NCI-H1048 (cell line): ENCODE data around the gene GGA1.

Experiments
- DNase-seq: peaks from one replicate; lab custom pipeline; 2025; lab: John Stamatoyannopoulos, UW

GGA1 gene, protein sequence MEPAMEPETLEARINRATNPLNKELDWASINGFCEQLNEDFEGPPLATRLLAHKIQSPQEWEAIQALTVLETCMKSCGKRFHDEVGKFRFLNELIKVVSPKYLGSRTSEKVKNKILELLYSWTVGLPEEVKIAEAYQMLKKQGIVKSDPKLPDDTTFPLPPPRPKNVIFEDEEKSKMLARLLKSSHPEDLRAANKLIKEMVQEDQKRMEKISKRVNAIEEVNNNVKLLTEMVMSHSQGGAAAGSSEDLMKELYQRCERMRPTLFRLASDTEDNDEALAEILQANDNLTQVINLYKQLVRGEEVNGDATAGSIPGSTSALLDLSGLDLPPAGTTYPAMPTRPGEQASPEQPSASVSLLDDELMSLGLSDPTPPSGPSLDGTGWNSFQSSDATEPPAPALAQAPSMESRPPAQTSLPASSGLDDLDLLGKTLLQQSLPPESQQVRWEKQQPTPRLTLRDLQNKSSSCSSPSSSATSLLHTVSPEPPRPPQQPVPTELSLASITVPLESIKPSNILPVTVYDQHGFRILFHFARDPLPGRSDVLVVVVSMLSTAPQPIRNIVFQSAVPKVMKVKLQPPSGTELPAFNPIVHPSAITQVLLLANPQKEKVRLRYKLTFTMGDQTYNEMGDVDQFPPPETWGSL

DNA sequence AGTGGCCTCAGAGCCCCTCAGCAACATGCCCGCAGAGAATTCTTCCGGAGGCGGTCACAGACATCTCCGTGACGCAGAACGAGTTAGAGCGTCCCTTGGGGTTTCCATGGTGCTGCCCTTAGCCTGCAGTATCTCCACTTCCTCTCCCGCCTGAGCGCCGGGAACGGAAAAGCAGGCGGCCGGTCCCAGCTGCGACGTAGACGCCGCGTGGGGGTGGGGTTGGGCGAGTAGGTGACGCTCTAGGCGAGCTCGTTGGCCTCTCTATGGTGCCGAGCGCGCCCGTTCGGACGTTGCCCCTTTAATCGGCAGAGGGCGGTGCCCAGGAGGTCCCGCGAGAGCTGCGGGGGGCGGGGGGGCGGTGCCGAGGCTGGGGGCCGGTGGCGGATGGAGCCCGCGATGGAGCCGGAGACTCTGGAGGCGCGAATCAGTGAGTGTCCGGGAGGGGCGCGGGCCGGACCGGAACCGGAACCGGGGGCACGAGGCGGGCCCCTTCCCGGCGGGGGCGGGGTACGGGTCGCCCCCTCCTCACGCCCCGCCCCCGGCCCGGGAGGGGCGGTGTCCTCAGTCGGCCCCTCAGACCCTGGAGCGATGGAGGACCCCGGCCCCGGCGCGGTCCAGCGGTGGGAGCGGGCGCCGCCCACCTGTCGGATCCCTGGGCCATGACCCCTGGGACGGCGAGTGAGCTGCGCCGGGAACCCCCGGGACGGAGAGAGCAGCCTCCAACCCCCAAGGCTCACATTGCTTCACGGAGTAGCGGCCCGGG, at the start of gene GGA1:
Gene GGA1 (plus strand): TSS at position 358 of the 763 bp plus-strand sequence. CDS start 27 bp downstream, at position 385.
- peak; percentile 87 for DNase-seq

DNA sequence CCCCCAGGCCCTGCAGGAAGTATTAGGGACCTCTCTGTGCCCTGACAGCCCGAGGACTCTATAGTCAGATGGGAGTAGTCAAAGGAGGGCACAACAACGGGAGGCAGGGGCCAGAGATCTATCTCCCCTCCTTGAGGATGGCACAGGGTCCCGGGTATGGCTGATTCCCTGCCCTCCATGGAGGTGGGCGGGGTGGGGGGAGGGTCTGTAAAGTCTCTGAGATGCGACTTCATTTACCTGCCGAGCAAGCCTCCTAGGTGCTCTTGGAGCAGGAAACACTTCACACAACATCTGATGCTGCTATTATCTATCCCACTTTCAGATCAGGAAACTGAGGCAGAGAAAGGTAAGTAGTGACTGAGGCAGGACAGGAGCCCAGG, 49.1 kb upstream of the GGA1 start:
- DNase-seq, result no peak

DNA sequence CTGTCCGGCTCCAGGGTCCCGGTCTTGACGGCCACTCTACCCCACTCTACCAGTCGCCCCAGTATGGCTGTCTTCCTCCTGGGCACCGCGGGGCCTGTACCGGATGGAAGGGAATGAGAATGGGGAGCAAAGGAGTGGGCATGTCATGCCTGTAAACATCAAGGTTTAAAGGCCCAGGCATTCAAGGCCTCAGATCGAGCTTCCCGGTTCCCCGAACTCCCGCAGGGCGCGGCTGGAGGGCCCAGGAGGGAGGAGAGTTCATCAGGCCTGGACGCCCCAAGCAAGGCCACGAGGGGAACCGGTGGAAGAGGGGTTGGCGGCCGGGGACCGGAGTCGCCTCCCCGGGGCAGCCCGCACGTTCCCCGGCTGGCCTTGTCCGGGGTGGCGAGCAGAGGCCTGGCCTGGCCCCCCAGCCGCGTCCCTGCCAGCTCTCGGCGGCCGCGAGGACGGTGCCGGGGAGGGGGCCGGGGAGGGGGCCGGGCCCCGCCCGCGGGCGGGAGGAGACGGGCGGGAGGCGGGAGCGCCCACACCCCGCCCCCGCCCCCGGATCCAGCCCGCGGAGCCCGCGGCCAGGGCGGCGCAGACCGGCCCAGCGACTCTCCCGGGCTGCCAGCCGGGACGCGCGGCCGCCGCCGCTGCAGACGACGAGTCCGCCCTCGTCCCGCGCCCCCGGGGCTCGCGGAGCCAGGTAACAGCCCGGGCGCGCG, 48.6 kb upstream of the GGA1 start, which contains the start of gene CDC42EP1:
Gene CDC42EP1 (plus strand): TSS at position 580 of the 707 bp plus-strand sequence. CDS start 5,870 bp downstream, outside the sequence.
- DNase-seq, result no peak

DNA sequence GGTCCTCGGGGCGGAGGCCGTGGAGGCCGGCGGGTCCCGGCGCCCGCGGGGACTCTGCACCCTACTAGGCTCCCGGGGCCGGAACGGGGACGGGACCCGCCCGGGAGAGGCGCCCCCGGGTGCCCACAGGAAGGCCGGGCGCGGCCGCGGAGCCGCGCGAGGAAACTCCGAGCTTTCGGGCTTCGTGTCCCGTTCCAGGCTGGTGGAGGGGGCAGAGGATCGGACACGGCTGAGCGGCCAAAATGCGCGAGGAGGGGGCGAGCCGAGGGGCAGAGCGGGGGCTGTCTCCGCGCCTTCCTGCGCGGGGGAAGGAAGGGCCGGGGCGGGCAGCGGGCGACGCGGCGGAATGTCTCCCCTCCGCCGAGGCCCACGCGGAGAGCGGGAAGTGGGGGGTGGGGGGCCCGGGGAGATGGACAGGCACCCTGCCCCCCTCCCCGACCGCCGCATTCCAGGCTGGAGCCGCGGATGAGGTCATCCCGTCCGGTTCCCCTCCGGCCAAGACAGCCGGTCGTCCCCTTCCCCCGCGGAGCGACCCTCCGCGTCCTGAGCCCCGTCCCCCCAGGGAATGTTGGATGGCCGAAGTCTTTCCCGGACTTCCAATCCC, 47.9 kb upstream of the GGA1 start:
- no peak for DNase-seq

DNA sequence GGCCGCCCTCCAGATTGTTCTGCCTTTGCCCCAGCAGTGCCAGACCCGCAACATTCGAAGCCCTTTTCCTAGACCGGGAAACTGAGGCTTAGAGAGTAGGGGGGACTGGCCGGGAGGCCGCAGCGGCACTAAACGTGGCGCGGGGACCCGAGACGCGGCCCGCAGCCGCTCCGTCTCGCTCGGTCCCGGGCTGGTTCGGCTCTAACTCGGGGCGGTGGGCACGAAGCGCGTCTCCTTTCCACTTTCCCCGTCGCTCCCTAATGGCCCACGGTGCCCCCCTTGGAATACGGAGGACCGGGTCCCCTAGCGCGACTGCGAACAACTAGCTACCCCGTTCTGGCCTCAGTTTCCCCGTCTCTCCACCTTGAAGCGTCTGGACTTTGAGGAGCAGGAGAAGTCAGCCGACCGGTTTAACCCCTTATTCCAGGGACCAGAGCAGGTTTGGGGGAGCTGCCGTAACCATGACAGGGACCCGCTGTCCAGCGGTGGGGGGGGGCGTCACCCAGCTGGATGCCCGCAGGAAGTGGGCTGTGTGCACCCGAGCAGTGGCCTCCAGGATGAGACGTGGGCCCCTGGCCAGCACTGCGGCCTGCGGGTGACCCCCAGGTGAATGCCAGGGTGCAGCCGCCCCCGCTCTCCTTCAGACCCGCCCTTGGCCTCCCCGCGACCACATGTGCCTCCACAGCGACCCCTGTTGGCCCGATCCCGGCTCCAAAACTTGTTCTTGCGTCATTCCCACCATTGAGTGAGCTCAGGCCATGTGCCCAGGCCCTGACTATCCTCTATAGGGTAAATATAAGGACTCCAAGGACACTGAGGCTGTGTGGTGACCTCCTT, 47.2 kb upstream of the GGA1 start:
- DNase-seq, result peak; percentile 65

DNA sequence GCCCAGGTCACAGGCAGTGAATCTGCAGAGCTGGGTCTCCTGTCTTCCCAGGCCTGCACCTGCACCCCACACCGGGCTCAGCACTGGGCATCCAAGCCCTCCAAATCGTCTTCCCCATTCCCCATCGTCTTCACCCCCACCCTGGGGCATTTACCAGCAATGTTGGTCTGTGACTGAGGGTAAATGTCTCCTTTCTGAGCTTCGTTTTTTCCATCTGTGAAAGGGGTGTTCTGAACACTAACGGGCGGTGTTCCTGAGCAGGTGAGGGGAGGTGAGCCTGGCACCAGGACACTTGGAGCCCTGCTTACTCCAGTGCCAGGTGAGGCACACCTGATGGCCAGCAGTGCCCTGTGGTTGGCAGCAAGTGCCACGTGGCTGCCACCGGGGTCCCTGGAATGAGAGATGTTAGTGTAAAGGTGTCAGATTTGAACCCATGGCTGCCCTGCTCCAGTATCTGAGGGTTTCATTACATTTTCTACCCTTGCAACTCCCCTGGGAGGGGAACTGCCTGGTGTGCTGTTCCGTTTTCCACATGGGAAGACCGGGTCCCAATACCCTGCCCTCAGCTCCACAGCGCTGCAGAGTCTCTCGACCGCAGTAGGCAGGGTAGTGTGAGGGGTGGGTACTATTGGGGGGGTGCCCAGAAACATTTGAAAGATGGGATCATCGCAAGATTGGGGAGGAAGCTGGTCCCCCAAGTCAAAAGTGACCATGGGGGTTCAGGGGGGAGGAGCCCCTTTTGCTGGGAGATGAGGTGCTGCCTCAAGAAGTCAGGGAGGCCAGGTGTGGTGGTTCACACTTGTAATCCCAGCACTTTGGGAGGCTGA, 46.4 kb upstream of the GGA1 start:
- DNase-seq, result no peak

DNA sequence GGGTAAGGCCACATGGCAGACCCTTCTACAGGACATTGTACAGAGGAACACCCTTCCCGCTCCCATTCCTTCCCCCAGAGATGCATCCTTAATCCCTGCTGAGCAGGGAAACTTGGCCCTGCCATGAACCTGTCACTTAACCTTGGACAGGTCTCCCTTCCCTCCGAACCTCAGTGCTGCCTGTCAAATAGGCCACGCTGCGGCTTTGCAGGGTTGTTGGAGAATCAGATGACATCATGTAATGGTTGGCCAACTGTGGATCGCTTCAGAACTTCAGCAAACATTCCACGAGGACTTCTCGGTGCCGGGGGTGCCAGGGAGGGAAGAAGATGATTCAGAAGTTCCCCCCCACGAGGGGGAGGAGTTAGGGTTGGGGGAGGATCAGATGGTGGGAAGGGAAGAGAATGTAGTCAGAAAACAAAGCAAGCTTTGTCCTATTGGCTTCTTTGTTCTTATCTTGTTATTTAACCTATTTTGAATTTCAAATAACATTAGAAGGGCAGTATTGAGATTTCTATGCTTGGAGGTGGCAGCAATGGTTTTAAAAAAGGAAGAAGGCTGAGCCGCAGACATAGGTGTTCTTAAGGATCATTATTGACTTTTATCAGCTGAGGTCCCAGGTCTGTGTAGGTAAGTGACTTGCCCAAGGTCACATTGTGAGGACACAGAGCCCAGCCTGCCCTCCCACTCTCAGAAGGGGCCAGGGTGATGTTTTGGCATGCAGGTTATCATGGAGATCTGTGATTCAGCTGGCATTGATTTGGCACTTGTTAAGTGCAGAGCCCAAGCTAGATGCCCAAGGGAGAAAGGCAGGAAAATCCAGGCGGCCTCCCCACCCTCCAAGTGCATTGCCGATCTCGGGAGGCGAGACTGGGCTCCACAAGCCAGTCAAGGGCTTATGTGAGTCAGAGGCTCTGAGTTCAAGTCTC, 45.2 kb upstream of the GGA1 start:
- peak; percentile 82 for DNase-seq

DNA sequence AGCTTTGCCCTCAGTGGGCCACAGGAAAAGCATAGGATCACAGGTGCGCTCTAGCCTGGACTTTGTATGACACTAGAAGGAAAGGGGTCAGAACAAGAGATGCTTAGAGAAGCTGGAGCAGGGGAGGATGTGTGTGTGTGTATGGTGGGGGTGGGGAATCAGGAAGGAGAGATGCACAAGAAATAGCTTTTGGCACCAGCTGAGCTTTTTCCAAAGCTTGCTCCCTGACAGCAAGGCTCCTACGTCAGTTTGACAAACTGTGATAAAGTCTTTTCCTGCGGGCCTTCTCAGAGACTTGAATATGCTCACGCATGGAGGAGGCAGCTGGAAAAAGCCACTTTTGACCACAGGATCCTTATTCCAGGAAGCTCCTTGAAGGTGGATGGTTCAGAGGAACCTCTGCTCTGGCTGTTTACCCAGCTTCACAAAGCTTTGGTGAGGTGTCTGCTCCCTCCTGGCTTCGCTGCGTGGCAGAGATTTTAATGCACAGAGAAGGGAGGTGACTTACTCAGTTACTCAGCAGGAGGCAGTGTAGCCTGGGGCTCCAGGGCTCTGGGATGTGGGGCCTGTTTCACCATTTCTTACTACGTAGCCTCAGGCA, 44.4 kb upstream of the GGA1 start:
- no peak for DNase-seq

DNA sequence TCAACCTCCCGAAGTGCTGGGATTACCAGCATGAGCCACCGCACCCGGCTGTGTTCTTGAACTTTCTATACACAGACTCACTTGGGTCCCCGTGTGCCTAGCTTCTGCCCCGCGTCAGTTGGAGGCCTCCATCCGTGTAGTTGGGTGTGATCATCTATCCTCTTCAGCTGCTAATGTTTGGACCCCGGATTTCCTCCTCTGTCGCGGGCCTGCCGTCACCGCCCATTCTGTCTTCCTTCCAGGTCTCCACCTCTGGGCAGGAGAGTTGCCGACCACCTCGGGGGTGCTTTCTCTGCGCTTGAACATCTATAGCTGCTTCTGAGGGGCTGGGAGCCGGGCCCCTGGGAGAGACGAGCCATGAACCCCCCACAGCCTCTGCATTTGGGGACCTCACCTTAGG, 42.8 kb upstream of the GGA1 start:
- DNase-seq, result no peak

DNA sequence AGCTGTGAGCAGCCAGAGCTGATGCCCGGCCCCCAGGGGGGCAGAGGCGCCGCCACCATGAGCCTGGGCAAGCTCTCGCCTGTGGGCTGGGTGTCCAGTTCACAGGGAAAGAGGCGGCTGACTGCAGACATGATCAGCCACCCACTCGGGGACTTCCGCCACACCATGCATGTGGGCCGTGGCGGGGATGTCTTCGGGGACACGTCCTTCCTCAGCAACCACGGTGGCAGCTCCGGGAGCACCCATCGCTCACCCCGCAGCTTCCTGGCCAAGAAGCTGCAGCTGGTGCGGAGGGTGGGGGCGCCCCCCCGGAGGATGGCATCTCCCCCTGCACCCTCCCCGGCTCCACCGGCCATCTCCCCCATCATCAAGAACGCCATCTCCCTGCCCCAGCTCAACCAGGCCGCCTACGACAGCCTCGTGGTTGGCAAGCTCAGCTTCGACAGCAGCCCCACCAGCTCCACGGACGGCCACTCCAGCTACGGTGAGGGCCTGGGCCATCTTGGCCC, 42.3 kb upstream of the GGA1 start:
- DNase-seq, result no peak

DNA sequence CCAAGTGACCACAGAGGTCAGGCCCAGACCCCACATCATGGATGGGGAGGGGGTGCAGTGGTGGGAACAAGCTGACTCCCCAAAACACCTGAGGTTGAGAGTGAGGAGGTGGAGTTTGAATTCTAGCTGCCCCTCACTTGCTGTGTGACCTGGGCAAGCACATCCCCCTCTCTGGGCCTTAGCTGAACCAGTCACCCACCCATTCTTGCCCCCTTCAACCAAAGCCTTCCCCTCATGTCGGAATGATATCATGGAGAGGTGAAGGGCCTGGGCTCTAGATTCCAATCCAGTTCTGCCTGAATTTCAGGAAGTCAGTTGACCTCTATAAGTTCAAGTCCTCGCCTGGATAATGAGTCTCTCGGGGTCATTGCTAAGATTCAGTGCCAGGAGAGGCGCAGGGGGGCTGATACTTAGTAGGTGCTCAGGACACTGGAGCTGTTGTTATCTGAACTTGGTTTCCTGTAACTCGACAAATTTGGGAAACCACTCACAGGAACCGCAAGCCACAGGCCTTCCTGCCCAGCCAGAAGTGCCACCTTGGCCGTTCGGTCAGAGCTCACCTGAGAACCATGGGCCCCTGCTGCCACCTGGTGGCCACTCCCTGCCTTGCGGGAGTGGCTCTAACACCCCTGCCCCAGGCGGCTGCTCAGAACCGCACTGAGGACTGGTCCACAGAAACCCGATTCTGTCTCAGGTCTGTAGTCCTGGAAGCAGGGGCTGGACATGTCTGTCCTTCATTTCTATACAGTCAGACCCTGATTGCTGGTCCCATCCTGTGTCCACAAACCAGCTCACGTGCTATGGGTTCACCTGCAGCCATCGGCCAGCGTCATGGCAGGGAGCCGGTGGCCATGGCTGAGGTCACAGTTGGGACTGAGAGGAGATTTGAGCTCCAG, 41.5 kb upstream of the GGA1 start:
- DNase-seq, result no peak

DNA sequence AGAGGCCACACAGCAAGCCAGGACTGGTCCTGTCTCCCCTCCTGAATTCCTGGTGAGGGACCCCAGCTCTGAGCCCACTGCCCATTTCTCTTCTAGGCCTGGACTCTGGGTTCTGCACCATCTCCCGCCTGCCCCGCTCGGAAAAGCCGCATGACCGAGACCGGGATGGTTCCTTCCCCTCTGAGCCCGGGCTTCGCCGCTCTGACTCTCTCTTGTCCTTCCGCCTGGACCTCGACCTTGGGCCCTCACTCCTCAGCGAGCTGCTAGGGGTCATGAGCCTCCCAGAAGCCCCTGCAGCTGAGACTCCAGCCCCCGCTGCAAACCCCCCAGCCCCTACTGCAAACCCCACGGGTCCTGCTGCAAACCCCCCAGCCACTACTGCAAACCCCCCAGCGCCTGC, 40.6 kb upstream of the GGA1 start:
- no peak for DNase-seq

DNA sequence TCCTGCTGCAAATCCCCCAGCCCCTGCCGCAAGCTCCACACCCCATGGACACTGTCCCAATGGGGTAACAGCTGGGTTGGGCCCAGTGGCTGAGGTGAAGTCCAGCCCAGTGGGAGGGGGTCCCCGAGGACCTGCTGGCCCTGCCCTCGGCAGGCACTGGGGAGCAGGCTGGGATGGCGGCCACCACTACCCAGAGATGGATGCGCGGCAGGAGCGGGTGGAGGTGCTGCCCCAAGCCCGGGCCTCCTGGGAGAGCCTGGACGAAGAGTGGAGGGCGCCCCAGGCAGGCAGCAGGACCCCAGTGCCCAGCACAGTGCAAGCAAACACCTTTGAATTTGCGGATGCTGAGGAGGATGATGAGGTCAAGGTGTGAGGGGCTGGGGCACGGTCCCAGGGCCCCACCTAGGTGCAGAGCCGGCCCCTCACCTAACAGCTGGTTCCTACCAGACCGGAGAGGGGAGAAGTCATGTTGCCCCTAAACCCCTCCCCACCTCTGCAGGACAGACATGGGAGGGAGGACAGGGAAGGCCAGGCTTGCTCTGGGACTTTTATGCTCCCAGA, 40.1 kb upstream of the GGA1 start:
- DNase-seq, result no peak

DNA sequence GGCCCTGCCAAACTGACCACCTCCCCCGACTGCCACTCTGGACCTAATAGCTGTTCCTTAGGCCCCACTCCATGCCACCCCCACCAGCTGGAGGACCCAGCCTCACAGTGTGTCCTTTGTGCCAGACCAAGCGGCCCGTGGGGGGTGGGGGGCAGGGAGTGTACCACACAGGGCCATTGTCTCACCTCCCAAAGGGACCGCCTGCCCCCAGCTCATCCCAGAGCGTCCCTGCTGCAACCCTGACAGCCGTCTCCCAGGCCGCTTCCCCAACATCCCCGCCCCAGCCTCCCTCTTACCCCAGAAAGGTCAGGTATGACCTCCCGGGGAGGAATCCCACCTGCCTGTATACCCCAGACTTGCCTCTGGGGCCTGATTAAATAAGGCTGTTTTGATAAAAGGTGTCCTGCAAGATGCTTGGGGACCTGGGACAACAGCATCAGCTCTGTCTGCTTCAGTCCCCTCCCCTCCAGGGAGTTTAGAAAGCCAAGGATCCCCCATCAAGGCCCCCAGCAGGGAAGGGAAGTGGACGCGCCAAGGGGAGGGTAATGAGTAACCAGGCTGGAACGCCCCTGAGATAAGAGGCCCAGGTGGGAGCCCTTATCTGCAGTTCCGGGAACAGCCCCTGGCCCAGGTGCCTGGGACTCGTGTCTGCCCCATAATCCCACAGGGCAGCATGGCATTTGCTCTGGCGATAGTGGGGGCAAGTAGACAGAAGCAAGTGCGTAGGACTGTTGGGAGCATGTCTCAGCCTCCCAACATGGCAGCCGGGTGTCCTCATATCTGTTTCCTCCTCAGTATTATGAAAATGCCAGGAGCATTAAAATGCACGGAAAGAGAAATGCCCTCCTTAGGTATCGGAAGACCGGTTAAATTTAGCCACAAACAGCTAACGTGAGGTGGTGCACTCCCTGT, 39.4 kb upstream of the GGA1 start:
- DNase-seq, result no peak

DNA sequence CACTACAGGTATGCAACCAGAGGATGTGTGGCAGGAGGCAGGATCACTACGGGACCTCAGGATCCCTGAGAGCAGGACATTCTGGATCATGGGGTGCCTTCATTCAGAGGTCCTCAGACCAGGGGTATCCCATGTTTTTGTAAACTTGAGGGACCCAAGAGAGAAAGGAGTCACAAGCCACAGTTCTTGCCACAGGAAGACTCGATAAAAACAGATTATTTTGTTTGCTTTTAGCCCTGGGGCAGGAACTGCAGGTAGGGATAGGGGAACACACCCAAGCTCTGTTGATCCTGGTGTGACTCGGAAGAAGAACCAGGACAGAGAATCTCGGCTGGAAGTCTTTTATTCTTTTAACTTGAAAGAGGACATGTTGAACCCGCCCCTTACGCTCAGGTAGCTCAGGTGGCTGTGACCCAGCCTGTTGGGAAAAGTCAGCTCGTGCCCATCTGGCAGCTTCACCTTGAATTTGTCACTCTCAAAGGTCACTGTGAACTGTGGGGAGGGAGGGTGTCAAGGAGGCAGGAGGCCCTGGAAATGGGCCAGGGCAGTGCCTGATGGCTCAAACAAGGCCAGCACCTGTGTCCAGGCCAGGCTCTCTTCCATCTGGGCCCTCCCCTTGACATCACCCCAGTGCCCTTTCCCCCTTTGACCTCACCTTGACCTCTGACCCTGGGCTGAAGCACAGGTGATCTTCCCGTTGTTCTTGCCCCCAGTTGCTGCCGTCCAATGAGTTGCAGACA, 38.5 kb upstream of the GGA1 start:
- no peak for DNase-seq
